GM12872 (cell line): ENCODE data around the gene STXBP5.

ENCODE experiments used
- TF ChIP-seq, protein P1 (sequence below): IDR thresholded peaks from 3 replicates; pipeline ENCODE4 v1.5.1; 2011; ENCODE audit warnings: low read depth, mild to moderate bottlenecking, low read length, moderate library complexity; ENCODE audit not compliant: insufficient read depth

The STXBP5 gene

DNA sequence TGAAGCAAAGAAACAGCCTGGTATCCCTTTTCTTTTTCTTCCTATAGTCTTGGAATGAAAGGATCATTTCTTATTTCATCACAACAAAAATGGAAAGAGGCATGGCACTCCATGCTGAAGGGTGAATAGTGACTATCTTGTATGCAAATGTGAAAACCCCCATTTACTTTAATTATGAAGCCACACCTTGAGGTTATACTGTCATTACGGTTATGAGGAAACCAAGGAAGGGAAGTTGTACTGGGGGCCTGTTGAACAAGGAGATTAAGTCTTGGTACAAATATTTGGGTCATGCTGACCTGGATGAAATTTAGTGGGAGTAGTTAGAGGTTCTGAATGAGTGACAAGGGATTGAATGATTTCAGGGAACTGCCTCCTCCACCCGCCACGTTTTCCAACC lies 8.7 kb upstream of the STXBP5 start:
- TF ChIP-seq, protein P1, sequence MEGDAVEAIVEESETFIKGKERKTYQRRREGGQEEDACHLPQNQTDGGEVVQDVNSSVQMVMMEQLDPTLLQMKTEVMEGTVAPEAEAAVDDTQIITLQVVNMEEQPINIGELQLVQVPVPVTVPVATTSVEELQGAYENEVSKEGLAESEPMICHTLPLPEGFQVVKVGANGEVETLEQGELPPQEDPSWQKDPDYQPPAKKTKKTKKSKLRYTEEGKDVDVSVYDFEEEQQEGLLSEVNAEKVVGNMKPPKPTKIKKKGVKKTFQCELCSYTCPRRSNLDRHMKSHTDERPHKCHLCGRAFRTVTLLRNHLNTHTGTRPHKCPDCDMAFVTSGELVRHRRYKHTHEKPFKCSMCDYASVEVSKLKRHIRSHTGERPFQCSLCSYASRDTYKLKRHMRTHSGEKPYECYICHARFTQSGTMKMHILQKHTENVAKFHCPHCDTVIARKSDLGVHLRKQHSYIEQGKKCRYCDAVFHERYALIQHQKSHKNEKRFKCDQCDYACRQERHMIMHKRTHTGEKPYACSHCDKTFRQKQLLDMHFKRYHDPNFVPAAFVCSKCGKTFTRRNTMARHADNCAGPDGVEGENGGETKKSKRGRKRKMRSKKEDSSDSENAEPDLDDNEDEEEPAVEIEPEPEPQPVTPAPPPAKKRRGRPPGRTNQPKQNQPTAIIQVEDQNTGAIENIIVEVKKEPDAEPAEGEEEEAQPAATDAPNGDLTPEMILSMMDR = no peak

DNA sequence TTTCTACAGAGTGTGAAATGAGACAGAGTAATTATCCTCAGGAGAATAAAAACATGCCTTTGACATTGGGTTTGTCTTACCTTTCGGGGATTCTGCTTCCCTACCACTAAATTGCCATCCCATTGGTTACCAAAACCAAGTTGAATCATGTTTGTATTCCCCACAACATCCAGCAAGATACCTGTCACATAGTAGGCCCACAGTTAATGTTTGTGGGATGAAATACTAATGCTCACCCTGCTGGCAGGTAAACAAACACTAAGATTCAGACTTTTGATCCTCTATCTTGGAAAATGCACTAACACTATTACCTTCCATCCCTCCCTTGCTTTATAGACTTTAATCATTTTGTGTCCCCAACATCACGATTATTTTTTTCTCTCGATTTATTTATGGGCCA lies 8.2 kb upstream of the STXBP5 start:
- TF ChIP-seq, protein P1 = no peak

DNA sequence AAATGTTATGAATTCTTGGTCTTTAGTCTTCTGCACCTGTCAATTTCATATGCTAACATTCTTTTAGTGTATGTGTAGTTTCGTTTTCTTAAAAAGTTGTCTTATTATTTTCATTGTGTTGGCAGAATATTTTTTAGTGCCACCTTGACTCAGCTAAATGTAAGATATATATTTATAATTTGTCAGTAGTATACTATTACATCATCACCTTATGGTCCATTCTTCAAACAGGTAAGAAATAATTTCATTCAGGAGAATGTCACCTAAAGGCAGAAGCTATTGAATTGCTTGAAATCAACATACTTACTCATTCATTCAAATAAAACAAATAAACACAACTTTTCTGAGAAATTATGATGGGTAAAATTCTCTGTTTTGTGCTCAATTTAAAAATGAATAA lies 3.5 kb upstream of the STXBP5 start:
- TF ChIP-seq, protein P1 = no peak

DNA sequence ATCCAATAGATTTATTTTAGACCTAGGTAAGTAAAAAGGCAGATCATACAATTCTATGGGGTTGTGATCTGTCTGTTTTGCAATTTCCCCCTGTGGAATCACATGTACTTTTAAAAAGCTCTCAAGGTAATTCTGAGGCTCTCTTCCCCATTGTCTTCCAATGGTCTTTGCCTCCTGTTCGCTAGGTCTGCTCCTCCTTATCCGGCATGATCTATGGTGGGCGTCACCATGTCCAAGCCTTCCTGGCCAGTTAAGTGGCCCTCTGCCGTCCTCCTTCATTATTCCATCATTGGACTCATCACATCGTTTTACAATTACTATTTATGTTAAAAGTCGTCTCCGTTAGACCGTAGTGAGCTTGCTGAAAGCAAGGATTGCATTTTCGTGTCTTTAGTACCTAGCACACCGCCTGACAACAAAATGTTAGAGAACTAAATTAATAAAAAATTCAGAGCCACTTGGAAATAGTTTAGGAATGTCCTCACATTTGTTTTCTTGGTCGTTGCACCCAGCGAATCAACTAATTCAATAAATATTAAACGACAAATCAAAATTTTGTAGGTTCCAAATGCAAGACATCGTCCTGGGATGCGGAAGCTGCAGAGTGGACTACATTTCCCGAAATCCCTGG lies 2.2 kb upstream of the STXBP5 start:
- TF ChIP-seq, protein P1 = no peak

DNA sequence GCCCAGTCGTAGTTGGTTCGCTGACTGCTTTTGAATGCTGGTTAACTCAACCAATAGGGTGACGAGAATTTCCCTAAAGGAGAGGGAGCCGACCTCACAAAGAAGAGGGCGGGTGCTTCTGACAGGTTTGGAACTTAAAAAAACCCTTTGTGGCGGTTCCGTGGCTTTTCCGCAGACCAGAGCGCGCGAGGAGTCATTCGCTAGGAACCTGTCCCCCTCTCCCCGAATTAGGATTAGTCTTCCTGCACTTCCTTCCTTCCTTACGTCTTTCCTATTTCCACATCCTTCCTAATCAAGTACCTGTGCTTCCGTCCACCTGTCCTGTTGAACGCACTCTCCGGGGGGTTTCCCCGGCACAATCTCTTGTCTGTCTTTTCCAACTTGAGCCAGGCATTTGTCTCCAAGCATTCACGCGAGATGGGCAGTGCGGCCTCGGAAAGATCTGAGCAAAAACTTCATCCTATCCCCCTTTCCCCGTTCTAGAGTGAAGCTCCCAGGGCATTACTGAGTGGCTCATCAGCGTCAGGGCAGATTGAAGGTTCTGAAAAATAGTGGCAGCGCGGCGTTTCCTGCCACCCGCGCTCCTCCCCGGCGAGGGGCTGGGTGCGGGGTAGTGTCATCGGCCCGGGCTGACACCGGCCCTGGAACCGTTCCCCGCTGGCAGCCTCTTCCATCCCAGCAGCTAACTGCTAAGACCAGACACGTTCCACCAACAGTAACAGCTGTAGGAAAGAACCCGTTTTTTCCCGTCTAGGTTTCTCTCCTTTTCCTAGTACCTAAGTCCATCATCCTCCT lies 1.5 kb upstream of the STXBP5 start:
- TF ChIP-seq, protein P1 = no peak

DNA sequence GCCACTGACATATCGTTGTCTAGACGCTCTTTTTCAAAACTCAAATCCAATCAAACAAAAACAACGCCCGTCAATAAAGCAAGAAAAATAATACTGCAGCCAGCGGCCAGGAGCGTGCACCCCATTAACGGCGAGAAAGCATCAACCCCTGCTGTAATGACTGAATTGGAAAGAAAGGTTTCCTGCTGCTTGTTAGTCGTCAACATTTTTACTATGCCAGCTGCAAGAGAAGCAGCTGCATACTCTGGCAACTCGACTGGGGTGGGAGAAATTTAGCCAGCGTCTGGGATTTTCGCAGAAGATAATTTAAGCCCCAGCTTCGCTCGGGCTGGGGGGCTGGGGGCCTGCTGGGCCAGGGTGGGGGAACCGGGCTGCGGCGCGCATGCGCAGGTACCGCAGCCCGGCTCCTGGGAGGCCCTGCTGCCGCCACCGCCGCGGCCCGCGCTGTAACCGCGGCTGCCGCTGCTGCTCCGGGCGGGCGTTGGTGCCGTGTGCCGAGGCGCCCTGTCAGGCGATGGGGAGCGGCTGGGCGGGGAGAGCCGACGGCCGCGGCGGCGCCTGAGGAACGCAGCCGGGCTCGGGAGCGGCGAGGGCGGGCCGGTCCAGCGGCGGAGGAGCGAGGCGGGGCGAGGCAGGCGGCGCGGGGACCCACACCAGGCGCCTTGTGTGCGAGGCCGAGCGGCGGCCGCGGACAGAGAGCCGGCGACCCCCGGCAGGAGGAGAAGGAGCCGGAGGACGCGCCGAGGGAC lies 732 bp upstream of the STXBP5 start:
- TF ChIP-seq, protein P1 = no peak

DNA sequence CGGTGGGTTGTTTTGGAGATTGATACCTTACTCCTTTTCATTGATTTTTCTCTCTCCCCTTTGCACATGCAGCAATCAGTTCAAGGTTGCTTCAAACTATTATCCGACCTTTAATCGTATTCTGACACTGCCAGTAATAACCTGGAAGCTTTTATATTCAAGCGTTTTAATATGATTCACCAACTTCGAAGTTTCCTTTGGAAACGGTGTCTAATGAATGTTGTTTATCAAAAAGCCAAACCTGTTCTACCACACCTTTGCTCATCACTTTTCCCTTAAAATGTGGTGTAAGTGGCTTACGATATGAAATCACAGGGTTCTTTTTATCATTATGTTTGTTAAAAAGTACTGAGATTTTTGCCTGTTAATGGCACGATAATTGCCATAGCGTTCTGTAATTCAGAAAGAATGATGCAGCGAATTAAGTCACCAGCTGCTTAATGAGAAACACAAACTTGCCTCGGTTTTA lies 660 bp downstream of the STXBP5 start:
- TF ChIP-seq, protein P1 = no peak
